ENCODE measurements around the gene CHST12.
"Not testable (repeated sequence)": the region's sequence is repeated elsewhere in the genome, so short reads cannot be mapped to it uniquely, and the experiment has no call there.

The CHST12 gene

DNA sequence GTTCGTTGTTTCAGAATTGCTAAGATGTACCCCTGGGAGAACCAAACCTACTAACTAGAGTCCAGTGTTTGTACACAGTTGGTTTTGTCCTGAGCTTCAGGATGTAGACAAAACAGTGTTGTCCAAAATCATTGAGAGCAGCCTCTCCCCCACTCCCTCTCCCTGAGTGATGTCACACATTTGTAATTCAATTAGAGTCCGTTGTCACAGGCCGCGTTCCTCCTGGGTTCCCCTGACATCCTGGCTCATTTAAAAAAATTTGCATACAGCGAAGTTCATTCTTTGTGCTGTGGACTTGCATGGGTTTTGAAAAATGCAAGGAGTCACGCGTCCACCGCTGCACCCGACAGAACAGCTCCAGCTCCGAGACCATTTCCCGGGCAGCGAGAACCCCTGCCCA lies 62.5 kb downstream of the CHST12 start:
- no peak for DNase-seq

DNA sequence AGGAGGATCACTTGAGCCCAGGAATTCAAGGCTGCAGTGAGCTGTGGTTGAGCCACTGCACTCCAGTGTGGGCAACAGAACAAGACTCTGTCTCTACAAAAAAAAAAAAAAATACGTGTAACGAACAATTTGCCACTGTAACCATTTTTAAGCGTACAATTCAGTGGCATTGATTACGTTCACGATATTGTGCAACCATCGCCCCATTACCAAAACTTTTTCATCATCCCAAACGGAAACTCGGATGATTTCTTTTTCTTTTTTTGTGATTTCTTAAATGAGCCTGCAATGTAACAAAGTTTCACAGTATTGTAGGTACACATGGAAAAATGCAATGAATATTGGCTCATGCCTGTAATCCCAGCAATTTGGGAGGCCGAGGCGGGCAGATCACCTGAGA lies 63.3 kb downstream of the CHST12 start:
- DNase-seq: no peak

DNA sequence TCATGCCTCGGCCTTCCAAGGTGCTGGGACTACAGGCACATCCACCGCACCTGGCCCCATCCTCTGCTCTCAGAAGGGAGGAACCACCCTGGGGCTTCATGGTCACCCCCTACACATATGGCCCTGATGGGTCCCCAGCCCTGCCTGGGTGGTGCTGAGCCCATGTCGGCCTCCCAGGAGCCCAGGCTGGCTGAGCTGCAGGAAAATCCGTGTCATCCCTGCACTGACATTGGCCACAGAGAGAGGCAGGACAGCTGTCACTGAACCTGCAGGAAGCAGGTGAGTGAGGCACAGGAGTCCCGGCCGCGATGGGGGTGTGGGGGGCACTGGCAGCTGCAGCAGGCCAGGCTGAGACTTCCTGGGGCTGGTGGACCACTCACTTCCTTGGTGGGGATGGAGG lies 64.8 kb downstream of the CHST12 start:
- DNase-seq: no peak

DNA sequence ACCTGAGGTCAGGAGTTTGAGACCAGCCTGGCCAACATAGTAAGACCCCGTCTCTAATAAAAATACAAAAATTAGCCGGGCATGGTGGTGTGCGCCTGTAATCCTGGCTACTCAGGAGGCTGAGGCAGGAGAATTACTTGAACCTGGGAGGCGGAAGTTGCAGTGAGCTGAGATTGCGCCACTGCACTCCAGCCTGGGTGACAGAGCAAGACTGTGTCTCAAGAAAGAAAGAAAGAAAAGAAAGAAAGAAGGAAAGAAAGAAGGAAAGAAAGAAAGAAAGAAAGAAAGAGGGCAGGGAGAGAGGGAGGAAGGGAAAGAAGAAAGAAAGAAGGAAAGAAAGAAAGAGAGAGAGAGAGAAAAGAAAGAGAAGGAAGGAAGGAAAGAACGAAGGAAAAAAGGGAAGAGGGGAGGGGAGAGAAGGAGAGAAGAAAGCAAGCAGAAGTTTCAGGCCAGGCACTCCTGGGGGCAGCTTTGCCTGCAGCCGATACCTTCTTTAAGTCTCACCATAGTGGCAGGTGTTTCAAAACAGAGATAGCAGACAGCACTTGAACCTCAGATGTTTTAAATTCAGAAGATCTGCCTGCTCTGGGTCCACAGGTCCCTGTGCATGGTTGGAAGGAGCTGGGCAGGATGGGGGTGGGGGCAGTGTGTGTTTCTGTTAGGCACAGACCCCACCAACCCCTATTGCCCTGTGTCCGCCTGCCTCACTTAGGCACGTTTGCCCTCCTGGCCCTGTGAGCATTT lies 66.2 kb downstream of the CHST12 start:
- not testable (repeated sequence) for DNase-seq

DNA sequence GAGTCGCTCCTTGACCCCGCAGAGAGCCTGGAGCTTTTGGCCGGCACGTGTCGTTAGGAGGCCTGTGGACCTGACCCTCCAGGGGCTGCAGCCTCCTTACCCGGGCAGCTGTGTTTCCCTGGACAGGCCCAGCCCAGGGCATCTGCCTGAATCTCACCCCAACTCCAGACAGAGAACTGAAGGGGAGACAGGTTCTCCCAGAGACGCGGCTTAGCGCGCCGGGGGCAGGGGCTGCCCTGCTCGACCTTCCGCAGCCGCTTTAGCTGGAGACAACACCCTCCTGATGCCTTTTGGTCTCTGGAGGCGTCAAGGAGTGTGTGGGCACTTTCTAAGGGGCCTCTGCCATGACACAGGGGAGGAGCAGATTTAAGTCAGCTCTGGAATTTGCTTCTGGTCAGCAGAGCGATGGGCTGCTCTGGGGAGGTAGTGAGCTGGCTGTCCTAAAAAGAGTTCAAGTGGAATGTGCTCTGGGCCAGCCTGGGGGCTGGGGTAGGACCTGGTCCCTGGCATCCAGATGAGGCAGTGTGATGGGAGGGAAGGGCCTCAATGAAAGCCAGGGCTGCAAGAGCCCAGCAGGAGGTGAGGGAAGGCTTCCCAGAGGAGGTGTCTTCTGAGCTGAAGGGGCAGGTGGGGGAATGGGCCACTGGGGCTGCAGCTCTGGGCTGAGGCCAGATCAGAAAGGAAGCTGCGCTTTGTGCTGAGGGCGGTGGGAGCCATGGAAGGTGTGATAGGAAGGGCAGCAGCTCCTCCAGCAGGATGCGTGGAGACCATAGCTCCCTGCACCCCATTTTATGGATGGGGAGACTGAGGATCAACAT lies 67.0 kb downstream of the CHST12 start:
- no peak for DNase-seq

DNA sequence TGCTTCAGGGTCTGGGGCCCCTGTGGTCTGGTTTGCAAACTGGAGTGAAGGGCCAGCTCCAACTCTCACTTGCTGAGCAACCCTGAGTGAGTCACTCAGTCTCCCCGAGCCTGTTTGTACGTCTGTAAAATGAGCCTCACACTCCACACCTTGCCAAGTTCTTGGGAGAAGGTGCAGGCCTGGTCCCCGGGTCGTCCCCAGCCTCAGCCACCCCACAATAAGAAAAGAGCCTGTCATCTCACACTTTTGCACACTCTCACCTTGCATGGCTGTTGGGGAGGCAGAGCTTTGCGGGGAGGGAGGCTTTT lies 67.6 kb downstream of the CHST12 start:
- DNase-seq: no peak

DNA sequence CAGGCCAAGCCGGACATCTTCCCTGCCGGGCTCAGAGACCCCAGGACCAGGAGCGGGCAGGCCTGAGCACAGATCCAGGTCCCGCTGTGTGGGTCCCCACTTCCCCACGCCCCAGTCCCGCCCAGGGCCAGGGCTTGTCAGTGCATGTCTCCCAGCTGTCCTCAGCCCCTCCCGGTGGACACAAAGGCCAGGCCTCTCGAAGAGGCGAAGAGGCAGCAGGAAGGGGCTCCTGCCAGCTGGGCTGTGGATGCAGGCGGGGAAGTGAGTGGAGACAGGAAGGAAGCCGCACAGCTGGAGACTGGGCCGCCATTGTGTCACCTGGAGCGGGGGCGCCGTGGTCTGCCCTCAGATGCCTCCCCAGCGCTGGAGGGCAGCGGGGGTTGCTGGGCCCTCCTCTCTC lies 68.0 kb downstream of the CHST12 start:
- DNase-seq: no peak

DNA sequence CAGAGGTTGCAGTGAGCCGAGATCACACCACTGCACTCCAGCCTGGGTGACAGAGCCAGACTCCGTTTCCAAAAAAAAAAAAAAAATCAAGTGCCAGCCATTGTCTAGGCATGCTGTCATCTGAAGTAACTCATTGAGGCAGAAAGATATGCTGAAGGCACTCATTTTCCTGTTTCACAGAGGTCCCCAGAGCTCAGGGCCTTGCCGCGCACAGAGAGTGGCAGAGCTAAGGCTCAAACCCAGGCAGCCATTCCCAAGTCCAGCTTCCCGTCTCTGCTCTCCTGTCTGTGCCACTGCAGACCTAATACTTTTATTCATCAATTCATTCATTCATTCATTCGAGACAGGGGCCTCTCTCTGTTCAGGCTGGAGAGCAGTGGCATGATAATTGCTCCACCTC lies 69.3 kb downstream of the CHST12 start:
- no peak for DNase-seq

DNA sequence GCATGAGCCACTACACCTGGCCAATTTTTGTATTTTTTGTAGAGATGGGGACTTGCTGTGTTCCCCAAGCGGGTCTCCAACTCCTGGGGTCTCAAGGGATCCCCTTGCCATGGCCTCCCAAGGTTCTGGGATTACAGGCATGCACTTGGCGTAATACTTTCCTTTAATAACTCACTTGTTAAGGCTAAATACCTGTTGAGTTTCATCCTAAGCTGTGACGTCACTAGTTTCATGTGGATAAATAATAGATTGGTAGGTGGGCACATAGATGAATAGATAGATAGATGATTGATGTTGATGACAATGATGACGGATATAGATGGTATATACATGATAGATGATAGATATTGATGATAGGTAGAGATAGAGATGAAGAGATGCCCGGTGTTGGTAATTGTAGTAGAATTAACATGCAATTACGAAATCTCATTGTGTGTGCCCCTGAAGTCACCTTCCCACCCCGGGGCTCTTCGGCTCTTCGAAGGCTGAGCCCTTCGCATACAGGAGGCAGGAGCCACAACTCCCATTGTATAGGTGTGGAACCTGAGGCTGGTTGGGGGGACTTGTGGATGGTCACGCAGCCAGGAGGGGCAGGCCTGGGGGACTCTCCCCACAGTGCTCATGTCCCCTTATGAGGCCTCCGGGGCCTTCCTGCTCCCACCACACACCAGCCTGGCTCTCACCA lies 70.2 kb downstream of the CHST12 start:
- DNase-seq: no peak

DNA sequence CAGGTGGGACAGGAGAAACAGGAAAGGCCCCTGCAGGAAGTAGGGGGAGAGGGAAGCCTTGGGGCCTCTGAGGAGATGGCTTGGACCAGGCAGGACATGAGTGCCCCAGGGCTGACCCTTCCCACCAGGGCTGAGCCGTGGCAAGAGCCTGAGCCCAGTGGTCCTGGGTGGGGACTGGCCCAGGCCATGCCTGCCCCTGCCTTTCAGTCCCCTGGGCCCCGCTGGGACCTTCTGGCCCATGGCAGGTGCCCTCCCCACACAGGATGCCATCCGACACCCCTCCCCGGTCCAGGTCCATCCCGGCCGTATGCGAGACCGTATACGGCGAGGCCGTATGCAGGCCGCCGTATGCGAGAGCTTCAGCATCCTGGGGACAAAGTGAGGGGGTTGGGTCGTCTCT lies 70.8 kb downstream of the CHST12 start:
- no peak for DNase-seq

DNA sequence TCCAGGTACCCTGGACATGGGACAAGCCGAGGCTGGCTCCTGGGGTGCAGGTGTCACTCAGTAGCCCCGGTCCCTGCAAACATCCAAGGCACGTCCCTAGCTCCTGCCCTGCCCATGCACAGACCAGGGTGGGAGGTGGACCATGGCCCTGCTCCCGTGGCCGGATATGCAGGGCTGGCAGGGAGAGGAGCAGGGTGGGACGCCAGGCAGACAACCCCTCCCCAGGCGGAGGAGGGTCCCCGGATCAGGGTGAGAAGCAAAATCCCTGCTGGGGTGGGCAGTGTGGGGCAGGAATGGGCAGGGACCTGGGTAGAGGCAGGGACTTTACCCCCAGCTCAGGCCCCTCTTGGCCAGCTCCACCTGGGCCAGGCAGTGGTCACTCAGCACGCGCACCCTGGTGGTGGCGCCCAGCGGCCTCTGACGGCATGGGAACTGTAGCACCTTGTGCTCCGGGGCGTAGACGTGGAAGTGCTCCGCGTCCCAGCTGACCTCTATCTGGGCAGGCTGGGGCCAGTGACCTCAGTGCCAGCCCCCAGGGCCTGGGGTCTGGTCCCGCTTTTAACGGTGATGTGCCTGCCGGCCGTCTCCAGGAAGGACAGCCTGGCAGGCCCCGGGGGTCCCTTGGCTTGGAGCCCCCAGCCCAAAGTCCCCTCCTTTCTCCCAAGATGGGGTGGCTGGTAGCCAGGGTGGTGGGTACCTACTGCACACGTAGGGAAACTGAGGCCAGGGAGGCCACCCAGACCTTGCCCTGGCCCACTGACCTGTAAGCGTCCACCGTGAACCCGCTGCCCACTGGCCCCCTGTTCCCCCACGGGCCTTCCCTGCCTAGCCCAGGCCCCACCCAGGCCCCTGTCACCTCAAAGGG lies 71.6 kb downstream of the CHST12 start:
- no peak for DNase-seq

DNA sequence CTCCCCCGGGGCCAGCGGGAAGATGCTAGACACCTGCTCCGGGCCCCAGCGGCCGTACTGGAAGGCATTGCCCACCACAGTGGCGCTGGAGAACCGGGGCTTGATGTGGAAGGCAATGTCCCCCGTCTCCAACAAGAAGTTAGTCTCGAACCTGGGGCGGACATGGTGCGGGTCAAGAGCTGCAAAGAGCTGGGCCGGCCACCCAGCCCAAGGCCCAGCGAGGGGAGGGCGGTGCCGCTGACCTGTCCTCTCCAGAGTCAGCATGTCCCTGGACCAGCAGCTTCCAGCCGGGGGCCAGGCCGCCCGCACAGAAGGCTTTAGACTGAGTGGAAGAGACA lies 72.2 kb downstream of the CHST12 start:
- no peak for DNase-seq

DNA sequence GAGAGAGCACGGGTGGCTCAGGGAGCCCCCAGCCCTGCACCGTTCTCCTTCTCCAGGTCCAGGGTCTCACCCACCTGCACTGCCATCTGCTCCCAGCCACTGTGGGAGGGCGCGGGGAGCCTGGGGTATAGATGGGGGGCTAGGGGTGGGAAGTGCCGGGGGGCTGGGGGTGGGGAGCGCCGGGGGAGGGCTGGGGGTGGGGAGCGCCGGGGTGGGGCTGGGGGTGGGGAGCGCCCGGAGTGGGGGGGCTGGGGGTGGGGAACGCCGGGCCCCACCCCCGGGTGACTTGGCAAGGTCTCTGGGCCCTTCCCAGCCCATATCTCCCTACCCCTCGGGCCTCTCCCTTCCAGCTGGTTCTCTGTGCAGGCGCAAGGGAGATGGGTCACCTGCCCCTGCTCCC lies 72.9 kb downstream of the CHST12 start, which contains the start of gene GRIFIN:
Gene GRIFIN, minus strand, starts transcription at position 101 of the 400 bp plus-strand sequence. Its CDS starts 15 bp downstream, at position 86.
- no peak for DNase-seq

DNA sequence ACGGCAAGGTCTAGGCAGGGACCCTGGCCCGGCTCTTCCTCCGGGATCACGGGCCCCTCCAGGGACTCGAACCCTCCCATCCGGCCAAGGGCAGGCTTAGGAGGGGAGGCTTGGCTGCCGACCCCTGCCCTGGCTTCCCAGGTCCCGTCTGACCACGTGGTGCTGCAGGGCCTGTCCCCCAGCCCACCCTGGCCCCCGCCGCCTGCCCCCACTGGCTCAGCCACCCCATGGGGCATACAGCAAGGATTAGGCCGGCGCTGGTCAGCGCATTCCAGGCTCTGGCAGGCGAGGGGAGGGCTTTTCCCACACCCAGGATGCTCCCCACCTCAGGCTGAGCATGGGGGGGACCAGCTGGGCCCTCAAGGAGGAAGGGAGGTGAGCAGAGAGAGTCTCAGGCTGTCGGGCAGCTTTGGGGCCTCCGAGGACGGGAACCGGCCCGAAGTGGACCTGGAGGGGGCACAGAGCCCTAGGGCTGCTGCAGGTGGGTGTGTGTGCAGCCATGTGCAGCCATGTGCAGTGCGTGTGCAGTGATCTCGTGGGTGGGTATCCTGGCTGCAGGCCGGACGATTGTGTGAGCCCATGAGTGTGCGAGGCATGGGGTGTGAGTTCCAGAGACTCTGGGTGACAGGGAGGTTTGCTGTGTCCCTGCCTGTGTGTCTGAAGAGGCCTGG lies 73.5 kb downstream of the CHST12 start:
- no peak for DNase-seq

DNA sequence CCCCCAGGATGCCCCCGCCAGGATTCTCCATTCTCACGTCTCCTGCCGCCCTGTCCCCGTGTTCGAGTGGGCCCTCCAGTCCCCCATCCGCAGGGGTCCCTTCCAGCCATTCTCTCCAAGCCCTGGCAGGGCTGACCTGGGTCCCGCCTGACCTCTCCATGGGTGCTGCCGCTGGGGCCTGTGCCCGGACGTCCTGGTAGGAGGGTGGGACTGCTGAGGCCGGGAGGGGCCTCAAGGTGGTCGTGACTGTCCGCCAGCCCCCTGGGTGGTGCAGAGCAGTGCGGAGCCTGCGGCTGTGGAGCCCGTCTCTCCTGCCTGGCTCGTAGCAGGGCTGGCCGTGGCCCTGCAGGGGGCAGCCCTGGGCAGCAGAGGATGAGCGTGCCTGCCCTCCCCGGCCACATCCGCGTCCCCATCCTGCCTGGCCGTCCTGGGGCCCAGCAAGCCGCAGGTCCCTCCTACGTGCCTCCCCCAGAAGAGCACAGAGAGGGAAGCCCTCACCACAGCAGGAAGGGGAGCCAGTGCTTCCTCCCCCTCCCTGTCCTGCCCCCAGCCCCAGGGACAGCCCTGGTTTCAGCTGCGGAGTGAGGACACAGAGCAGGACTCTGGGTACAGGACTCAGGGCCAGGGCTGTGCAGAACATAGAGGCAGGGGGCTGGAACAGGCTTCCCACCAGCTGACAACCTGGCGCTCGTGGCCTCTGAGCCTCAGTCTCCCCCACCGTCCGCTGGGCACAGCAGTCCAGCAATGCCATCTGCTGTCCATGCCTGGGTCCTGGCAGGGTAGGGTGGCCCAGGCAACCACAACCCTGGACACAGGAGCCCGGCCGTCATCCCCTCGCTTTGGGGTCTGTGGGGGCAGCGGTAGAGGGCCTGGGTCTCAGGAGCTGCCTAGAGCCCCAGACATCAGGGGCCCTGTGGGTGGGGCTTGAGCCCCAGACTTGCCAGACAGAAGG lies 74.3 kb downstream of the CHST12 start:
- peak; percentile 27 to 49 for DNase-seq

DNA sequence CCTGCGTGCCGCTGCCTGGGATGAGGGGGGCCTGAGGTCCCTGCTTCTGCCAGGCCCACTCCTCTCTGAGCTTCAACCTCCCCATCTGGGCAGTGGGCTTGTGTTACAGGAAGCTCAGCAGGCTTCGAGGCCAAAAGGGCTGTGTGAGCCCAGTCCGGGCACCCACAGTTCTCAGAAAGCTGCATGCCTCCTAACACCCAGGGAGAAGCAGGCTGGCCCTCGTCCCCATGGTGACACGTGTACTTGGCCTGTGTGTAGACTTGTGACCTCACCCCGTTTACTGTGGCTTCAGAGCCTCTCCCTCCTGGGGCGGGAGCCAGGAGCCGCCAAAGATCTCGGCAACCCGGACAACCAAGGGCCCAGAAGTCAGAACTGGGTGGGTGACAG lies 75.0 kb downstream of the CHST12 start:
- no peak for DNase-seq

DNA sequence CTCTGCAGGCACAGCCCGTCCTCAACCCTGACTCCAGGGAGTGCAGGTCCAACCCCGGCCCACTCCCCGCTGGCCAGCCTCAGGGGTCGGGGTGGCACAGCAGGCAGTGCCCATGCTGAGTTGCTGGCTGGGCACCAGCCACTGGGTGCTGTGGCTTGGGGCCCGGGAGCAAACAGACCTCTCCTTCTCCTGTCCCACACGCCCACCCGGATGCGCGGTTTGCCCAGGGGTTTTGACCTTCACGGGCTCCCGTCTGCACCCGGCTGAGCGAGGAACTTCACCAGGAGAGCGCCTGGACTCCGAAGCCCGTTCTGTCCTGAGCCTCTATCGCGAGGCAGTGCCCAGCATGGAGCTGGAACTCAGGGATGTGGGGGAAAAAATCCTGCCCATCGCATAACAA lies 75.4 kb downstream of the CHST12 start:
- DNase-seq: no peak

DNA sequence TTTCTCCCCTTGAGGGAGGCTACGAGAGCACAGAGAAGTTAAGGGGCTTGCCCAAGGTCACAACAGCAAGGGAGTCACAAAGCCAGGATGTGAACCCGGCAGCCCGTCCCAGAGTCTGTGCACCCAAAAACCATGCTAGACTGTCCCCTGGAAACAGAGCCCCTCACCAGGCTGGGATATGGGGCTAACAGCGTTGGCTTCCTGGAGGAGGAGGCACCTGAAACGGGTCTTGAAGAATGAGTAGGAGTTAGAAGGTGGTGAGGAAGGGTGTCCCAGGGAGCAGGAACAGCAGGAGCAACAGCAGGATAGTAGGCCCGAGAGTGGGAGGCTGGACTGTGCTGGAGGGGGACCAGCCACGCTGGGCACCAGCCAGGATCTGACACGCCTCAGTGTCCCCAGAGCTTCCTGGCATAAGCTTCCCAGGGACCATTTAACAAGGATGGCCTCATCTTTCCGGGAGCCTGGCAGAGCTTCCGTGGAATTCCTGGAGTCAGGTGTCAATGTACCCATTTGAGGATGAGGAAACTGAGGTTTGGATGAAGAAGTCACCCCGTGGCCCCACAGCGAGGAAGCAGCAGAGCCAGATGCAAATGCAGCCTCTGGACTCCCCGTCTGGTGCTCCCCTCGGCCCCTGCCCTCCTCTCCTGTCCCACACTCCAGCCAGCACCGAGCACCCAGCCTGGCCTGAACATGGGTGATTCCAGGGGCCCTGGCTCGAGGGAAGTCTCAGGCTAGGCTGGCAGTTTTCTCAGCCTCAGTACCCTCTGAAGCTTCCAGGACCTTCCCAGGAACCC lies 76.1 kb downstream of the CHST12 start:
- DNase-seq: no peak

DNA sequence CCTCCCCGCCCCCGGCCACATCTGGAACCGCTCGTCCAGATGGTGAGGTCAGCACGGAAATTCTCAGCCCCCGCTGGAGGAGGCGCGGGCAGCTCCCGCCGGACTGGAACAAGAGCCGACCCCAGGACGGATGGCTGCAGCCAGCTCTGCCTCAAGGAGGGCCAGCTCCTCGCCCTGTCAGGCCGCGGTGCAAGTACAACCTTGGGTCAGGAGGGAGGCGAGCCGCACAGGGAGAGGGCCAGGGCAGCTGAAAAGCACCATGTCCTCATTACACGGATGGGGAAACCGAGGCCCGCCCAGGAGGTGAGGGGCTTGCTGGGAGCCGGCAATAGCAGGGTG lies 76.6 kb downstream of the CHST12 start:
- DNase-seq: no peak

DNA sequence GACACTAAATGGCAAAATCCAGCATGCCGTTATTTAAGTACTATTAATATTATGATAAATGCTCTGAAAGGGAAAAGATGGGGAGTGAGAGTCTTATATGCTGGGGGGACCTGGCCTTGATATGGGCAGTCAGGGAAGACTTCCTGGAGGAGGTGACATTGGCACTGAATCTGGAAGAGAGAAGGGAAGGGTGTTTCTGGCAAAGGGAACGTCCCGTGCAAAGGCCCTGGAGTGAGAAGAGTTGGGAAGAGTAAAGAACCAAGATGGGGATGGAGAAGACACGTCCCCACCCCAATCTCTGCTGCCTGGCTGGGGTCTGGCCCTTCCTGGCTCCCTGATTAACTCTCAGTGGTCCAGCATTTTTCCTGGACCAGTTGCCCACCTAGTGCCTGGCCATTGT lies 77.8 kb downstream of the CHST12 start:
- no peak for DNase-seq
